ENCODE data around the gene MAPK6.

Gene MAPK6

GRCh38 chr15:52018693-52019393 is at the start of gene MAPK6:
MAPK6 (plus strand) TSS chr15:52019219; CDS start chr15:52046461, 27,242 bp downstream.
- no peak for TF ChIP-seq CTCF (conservative IDR thresholded peaks at IDR 0.05)
- peak within 1 kb of the TSS; percentile 96 for H3K27ac ChIP-seq

GRCh38 chr15:51969728-51970127 is 49.3 kb upstream of the MAPK6 start:
- peak overlapping the region; percentile 93 for H3K27ac ChIP-seq
- no peak for TF ChIP-seq CTCF (conservative IDR thresholded peaks at IDR 0.05)

- TF ChIP-seq CTCF (conservative IDR thresholded peaks at IDR 0.05): no peak
- peak overlapping the region; percentile 93 for H3K27ac ChIP-seq
These were observed 48.7 kb upstream of the MAPK6 start for GRCh38 chr15:51970132-51970817.

- H3K27ac ChIP-seq: peak overlapping the region; percentile 93
- no peak for TF ChIP-seq CTCF (conservative IDR thresholded peaks at IDR 0.05)
These were observed 48.0 kb upstream of the MAPK6 start for GRCh38 chr15:51971032-51971374.

- peak within 1 kb of the TSS; percentile 93 for H3K27ac ChIP-seq
- peak; percentile 52 for TF ChIP-seq CTCF (conservative IDR thresholded peaks at IDR 0.05)
These were observed 47.5 kb upstream of the MAPK6 start, which contains the start of gene LEO1 for GRCh38 chr15:51971375-51972133. LEO1 (minus strand) TSS chr15:51971778; CDS start chr15:51971745, 33 bp downstream.

GRCh38 chr15:51973220-51973619 is 45.8 kb upstream of the MAPK6 start:
- no peak for TF ChIP-seq CTCF (conservative IDR thresholded peaks at IDR 0.05)
- no peak overlapping the region for H3K27ac ChIP-seq

GRCh38 chr15:51973775-51974174 is 45.2 kb upstream of the MAPK6 start:
- H3K27ac ChIP-seq: no peak overlapping the region
- no peak for TF ChIP-seq CTCF (conservative IDR thresholded peaks at IDR 0.05)

Measured in VCaP (cell line).